ENCODE results near the gene CTNND2.

Gene CTNND2

GRCh38 chr5:11715461-11716196, 188.6 kb downstream of the CTNND2 start:
- in situ Hi-C loops (cut with MboI; ENCODE audit: low sequenced_read_pairs, unreplicated experiment), result no loop called here
- no peak for TF ChIP-seq CTCF (IDR thresholded peaks at IDR 0.05; ENCODE audit: borderline replicate concordance, control extremely low read depth, extremely low read depth, insufficient read depth, missing control alignments)
- DNase-seq (ENCODE audit: low spot score), result no peak

GRCh38 chr5:11711932-11712331, 192.3 kb downstream of the CTNND2 start:
- in situ Hi-C loops (cut with MboI; ENCODE audit: low sequenced_read_pairs, unreplicated experiment), result no loop called here
- no peak for DNase-seq (ENCODE audit: low spot score)

GRCh38 chr5:11709021-11709420, 195.2 kb downstream of the CTNND2 start:
- no peak for DNase-seq (ENCODE audit: low spot score)

More at GRCh38 chr5:11711932-11712331, 192.3 kb downstream of the CTNND2 start:
- TF ChIP-seq CTCF (IDR thresholded peaks at IDR 0.05; ENCODE audit: borderline replicate concordance, control extremely low read depth, extremely low read depth, insufficient read depth, missing control alignments), result no peak

GRCh38 chr5:11704916-11705315, 199.3 kb downstream of the CTNND2 start:
- no peak for TF ChIP-seq CTCF (IDR thresholded peaks at IDR 0.05; ENCODE audit: borderline replicate concordance, control extremely low read depth, extremely low read depth, insufficient read depth, missing control alignments)
- in situ Hi-C loops (cut with MboI; ENCODE audit: low sequenced_read_pairs, unreplicated experiment), result no loop called here
- no peak for DNase-seq (ENCODE audit: low spot score)

More at GRCh38 chr5:11709021-11709420, 195.2 kb downstream of the CTNND2 start:
- in situ Hi-C loops (cut with MboI; ENCODE audit: low sequenced_read_pairs, unreplicated experiment), result no loop called here
- TF ChIP-seq CTCF (IDR thresholded peaks at IDR 0.05; ENCODE audit: borderline replicate concordance, control extremely low read depth, extremely low read depth, insufficient read depth, missing control alignments), result no peak

- in situ Hi-C loops (cut with MboI; ENCODE audit: low sequenced_read_pairs, unreplicated experiment), result no loop called here
- TF ChIP-seq CTCF (IDR thresholded peaks at IDR 0.05; ENCODE audit: borderline replicate concordance, control extremely low read depth, extremely low read depth, insufficient read depth, missing control alignments), result no peak
- no peak for DNase-seq (ENCODE audit: low spot score)
These were observed 203.9 kb downstream of the CTNND2 start for GRCh38 chr5:11700391-11700790.

- DNase-seq (ENCODE audit: low spot score), result no peak
- TF ChIP-seq CTCF (IDR thresholded peaks at IDR 0.05; ENCODE audit: borderline replicate concordance, control extremely low read depth, extremely low read depth, insufficient read depth, missing control alignments), result no peak
- in situ Hi-C loops (cut with MboI; ENCODE audit: low sequenced_read_pairs, unreplicated experiment), result no loop called here
These were observed 211.6 kb downstream of the CTNND2 start for GRCh38 chr5:11692636-11693035.
